Large intestine (tissue), 12 donors: Measurements from ENCODE around the gene ZBP1. TPM values are rescaled to one million over a fixed set of nuclear protein-coding genes. Genes with fewer than 3 reads are reported as not detected.

Source experiments
- DNase-seq, 2 donors: peaks; one replicate each; pipeline versions ENCODE4 v3.0.0 to v3.0.0-alpha.2; 2013
- H3K27ac ChIP-seq: one replicate; pipeline ENCODE4 v1.5.1; 2013; ENCODE audit warnings: low read length
- H3K27me3 ChIP-seq: 2 replicates; pipeline ENCODE4 v1.6.1; 2013; ENCODE audit warnings: low read length; ENCODE audit not compliant: control insufficient read depth, insufficient read depth
- H3K36me3 ChIP-seq: 2 replicates; pipeline ENCODE4 v1.6.1; 2013; ENCODE audit warnings: low read length; ENCODE audit not compliant: control insufficient read depth, insufficient read depth
- H3K4me1 ChIP-seq: one replicate; pipeline ENCODE4 v1.6.1; 2013; ENCODE audit warnings: low read length; ENCODE audit not compliant: control insufficient read depth, insufficient read depth
- H3K4me3 ChIP-seq: one replicate; pipeline ENCODE4 v1.5.1; 2013; ENCODE audit warnings: low read length
- H3K9me3 ChIP-seq: one replicate; pipeline ENCODE4 v1.6.1; 2013; ENCODE audit warnings: mild to moderate bottlenecking, low read depth, low read length, moderate library complexity; ENCODE audit not compliant: control insufficient read depth
- WGBS: methylation state at CpG from one replicate; pipeline ENCODE4 v1.1.5; 2013; ENCODE audit warnings: low lambda C conversion rate; ENCODE audit not compliant: insufficient coverage; 5-methylcytosine and 5-hydroxymethylcytosine counted together
- long read RNA-seq, 11 donors: transcript quantifications; one replicate each; lab custom pipeline, GENCODE V29; 2026
- polyA plus RNA-seq: library from polyadenylated mRNA; unstranded; fragments of 120-200 nt; gene quantifications from one replicate; pipeline ENCODE4 v1.2.1, GENCODE V29; 2013

Gene ZBP1, protein sequence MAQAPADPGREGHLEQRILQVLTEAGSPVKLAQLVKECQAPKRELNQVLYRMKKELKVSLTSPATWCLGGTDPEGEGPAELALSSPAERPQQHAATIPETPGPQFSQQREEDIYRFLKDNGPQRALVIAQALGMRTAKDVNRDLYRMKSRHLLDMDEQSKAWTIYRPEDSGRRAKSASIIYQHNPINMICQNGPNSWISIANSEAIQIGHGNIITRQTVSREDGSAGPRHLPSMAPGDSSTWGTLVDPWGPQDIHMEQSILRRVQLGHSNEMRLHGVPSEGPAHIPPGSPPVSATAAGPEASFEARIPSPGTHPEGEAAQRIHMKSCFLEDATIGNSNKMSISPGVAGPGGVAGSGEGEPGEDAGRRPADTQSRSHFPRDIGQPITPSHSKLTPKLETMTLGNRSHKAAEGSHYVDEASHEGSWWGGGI
- polyA plus RNA-seq = 0.40 TPM
- long read RNA-seq, donor 1 = 0 reads
- long read RNA-seq, donor 2, partial matches to known transcripts = 0 of 1 reads
- long read RNA-seq, donor 2, other reads (novel, unspliced or antisense) = 0 of 1 reads
- long read RNA-seq, donor 3, partial matches to known transcripts = 0 of 2 reads
- long read RNA-seq, donor 3, other reads (novel, unspliced or antisense) = 0 of 2 reads
- long read RNA-seq, donor 4 = 0 reads
- long read RNA-seq, donor 5 = 0 reads
- long read RNA-seq, donor 6 = 0 reads
- long read RNA-seq, donor 7 = 0 reads
- long read RNA-seq, donor 8 = 0 reads
- long read RNA-seq, donor 9, partial matches to known transcripts = 0 of 1 reads
- long read RNA-seq, donor 9, other reads (novel, unspliced or antisense) = 0 of 1 reads
- long read RNA-seq, donor 10 = 0 reads
- long read RNA-seq, donor 11 = 0 reads

DNA sequence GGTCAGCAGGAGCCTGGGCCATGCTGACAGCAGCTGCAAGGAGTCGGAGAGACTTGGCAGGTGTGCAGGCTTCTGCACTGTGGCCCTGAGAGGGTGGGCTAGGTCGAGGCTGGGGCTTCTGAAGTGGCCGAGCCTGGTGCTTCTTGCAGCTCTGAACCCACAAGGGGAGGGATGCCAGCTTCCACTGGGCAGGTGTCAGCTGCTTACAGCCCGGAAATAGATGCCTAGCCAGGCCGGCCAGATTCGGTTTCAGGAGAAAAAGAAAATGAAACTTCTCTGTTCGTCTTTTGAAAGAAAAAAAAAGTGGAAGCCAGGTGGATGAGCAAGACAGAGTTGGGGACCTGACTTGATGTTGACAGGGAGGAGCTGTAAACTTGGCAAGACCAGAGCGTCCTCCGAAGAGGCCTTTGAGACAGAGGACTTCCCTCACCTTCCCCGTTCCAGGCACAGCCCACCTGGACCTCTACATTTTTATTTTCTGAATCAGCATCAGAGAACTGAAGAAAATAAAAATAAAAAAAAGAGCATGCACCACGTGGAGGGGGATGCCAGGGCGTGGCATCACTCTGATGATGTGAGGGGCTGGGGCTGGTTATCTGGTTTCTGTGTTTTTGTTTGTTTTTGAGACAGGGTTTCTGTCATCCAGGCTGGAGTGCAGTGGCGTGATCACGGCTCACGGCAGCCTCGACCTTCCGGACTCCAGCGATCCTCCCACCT, at the start of gene ZBP1:
ZBP1 (minus strand) TSS at position 153 of the 717 bp plus-strand sequence; CDS start at position 22, 131 bp downstream.
- Histone ChIP-seq H3K27ac (no peak within 1 kb of the TSS), H3K4me3 (no peak within 1 kb of the TSS), H3K36me3 (no peaks in the 10 kb centered on the region), H3K9me3 (peaks cover under 1% of the 10 kb centered on the region), H3K27me3 (no peaks in the 10 kb centered on the region), H3K4me1 (peaks cover 7% of the 10 kb centered on the region)
- DNase-seq = peak in 1 of 2 donors; percentile 72
- WGBS = 28% methylated on average over 2 of the region's 18 CpGs

DNA sequence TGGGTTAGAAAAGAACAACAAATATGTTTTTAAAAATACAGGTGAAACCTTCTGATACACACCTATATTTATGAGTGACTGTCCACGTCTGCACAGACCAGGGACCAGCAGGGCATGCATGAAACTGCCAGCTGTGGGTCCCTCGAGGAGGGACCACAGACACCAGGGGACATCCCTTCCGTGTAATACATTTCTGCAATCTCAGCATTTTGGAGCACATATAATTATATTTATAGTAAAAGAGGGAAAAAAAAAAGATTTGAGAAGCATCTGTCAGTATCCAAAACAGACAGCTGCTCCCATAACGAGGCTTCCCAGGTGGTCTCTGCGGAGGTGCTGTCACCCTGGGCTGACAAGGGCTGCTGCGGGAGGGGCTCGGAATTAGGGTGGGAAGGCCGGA, 49.4 kb upstream of the ZBP1 start:
- DNase-seq = no peak
- Histone ChIP-seq H3K27ac (no peak overlapping the region), H3K9me3 (no peaks in the 10 kb centered on the region), H3K4me1 (peaks cover 2% of the 10 kb centered on the region), H3K27me3 (no peaks in the 10 kb centered on the region), H3K36me3 (no peaks in the 10 kb centered on the region), H3K4me3 (no peak overlapping the region)
- no CpG with 5 or more reads among the region's 8 CpGs for WGBS

DNA sequence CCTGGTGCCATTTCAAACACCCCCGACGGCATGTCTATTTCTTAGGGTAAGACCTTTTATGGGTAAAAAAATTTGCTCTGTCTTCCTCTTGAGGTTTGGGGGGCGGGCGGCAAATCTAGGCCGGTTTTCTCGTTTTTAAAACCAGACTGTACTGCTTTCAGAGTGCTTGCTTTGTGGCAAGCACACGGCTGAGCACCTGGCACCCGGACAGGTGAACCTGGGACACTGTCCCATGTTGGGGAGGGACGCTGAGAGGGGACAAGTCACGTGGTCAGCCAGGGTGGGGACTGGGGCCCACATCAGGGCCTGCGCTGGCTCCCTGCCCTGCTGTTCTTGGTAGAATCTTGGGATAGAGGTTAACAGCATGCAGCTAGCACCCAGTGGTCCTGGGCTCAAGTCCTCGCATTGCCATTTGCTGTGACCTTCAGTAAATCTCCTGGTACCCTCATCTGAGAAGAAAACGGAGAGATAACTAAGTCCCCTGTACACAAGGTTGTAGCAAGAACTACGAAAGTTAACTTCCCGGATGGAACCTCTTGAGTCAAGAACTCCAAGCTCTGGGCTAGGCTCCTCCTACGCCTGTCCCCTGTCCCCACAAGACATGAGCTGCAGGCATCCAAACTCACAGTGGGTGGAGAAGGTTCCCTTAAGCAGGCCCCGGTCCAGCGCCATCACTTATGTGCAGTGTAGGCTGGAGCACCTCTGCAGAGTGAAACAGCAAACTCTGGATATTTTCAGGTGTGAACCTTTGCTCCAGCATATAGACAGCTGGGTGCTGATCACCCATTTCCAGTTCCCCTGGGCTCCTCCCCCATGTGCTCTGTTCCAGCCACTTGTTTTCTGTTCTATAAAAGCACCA, 47.9 kb upstream of the ZBP1 start:
- Histone ChIP-seq H3K4me3 (no peak overlapping the region), H3K36me3 (no peaks in the 10 kb centered on the region), H3K9me3 (no peaks in the 10 kb centered on the region), H3K4me1 (peaks cover 2% of the 10 kb centered on the region), H3K27ac (no peak overlapping the region), H3K27me3 (no peaks in the 10 kb centered on the region)
- DNase-seq = peak in 1 of 2 donors; percentile 25
- WGBS = no CpG with 5 or more reads among the region's 18 CpGs

DNA sequence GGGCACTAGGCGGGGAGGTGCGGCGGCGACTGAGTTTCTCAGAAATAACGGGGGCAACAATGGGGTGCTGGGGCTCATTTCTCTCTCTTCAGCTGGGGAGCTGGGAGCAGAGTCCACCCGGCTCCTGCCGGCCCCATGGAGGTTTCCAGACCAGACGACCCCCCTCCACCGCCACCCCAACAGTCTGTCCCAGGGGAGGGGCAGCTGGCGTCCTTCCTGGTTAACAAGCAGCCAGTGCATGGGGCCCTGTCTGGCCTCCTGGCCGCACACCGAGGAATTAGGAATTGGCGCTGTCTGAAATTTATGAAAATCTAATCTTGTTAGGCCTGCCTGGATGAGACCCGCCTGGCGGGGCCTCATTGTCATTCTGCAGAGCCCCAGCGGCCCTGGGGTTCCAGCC, 47.2 kb upstream of the ZBP1 start:
- no peak for DNase-seq

DNA sequence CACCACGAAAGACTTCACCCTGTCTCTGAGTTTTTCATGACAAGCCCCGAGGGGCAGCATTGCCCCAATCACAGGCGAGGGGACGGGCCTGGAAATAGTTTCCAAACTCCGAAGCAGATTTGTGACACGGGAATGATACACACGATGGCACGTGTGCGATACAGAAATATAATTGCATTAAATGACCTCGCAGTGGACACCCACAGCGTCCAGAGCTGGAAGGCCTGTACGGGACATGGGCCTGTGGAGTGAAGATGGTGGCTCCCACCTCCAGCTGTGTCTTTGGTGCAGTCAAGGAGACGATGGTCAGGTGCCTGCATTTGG, 46.6 kb upstream of the ZBP1 start:
- no peaks in the 10 kb centered on the region for H3K9me3 ChIP-seq
- no peaks in the 10 kb centered on the region for H3K27me3 ChIP-seq
- no peaks in the 10 kb centered on the region for H3K36me3 ChIP-seq
- no CpG with 5 or more reads among the region's 13 CpGs for WGBS
- no peak for DNase-seq
- H3K4me1 ChIP-seq = peaks cover 2% of the 10 kb centered on the region
- no peak overlapping the region for H3K4me3 ChIP-seq
- H3K27ac ChIP-seq = no peak overlapping the region

More for the DNA sequence above, 47.2 kb upstream of the ZBP1 start:
- Histone ChIP-seq H3K4me1 (peaks cover 2% of the 10 kb centered on the region), H3K27ac (no peak overlapping the region), H3K9me3 (no peaks in the 10 kb centered on the region), H3K27me3 (no peaks in the 10 kb centered on the region), H3K36me3 (no peaks in the 10 kb centered on the region), H3K4me3 (no peak overlapping the region)
- WGBS = no CpG with 5 or more reads among the region's 16 CpGs

DNA sequence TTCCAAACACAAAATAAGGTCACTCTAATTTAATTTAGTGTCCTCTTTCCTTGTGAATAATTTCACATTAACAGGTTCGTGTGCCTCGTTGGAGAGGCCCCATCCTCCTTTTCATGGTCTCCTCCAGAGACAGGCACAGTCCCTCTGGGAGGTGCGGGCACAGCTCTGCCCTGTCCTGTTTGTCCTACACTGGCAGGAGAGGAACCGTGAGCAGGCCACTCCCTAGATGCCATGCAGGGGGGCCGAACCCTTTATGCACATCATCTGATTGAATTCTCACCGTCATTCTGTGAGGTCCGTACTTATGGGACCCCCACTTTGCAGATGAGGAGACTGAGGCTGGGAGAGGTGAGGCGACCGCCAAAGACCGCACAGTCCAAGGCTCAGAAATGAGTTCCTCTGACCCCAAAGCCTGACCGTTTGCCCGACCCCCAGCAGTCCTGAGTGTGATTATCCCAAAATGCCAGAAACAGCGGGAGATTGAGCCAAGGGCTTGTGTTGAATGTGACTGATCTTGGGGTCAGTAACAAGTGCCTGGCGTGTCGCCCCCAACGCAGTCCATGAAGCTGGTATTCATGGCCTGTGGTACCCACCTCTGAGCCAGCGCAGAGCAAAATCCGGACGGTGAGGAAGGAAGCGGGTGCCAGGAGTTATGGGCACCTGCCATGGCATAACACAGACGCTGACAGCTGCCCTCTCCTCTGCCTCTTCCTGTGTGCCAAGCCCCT, 46.0 kb upstream of the ZBP1 start:
- no peak overlapping the region for H3K27ac ChIP-seq
- DNase-seq = no peak
- no CpG with 5 or more reads among the region's 21 CpGs for WGBS
- H3K36me3 ChIP-seq = no peaks in the 10 kb centered on the region
- H3K9me3 ChIP-seq = no peaks in the 10 kb centered on the region
- no peak overlapping the region for H3K4me3 ChIP-seq
- no peaks in the 10 kb centered on the region for H3K27me3 ChIP-seq
- peaks cover 2% of the 10 kb centered on the region for H3K4me1 ChIP-seq

DNA sequence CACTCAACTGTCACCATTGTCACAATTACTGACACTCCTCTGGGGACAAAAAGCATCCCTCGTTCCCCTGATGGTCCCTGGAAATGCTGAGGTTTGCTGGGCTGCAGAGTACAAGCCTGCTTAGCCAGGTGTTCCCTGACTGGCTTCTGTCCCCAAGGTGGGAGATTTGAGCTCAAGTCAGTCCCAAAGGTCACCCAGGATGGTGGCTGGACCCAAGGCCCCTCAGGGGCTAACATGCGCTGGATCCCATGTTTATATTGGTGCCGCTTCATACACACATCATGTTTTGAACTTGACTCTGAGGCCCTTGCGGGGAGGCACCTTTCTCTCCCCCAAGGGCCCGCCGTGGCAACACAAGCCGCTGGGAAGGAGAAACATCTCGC, 45.4 kb upstream of the ZBP1 start:
- H3K27me3 ChIP-seq = no peaks in the 10 kb centered on the region
- DNase-seq = no peak
- no CpG with 5 or more reads among the region's 8 CpGs for WGBS
- no peak overlapping the region for H3K27ac ChIP-seq
- no peaks in the 10 kb centered on the region for H3K36me3 ChIP-seq
- no peak overlapping the region for H3K4me3 ChIP-seq
- peaks cover 2% of the 10 kb centered on the region for H3K9me3 ChIP-seq
- peaks cover 2% of the 10 kb centered on the region for H3K4me1 ChIP-seq

DNA sequence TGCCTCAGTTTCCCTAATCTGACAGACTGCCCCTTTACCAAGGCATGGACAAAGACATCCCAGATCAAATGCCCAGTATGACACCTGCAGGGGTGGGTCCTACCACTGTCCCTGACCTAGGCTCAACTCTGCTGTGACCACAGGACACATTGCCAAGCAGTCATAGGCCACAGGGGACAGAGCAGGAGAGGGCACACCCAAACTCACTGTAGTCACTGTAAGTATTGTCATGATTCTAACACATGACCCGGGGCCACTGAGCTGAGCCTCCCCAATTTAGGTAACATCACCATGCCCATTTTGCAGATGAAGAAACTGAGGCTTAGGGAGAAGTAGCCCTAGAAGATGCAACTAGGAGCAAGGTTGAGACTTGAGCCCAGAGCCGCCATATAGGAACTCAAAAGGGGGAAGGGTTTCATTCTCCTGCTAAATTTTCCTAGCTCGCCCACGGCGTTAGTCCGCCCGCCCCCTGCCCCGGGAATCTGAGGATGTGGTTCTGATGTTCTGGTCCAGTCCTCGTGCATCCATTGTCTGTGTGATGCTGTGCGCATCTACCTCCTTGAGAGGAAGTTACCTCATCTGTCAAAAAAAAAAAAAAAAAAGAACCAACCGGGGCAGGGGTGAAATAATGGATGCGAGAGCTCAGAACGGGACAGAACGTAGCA, 44.8 kb upstream of the ZBP1 start:
- DNase-seq = no peak
- no peaks in the 10 kb centered on the region for H3K27me3 ChIP-seq
- peaks cover 2% of the 10 kb centered on the region for H3K9me3 ChIP-seq
- no peak overlapping the region for H3K4me3 ChIP-seq
- no peaks in the 10 kb centered on the region for H3K36me3 ChIP-seq
- peaks cover 2% of the 10 kb centered on the region for H3K4me1 ChIP-seq
- WGBS = no CpG with 5 or more reads among the region's 14 CpGs
- no peak overlapping the region for H3K27ac ChIP-seq

DNA sequence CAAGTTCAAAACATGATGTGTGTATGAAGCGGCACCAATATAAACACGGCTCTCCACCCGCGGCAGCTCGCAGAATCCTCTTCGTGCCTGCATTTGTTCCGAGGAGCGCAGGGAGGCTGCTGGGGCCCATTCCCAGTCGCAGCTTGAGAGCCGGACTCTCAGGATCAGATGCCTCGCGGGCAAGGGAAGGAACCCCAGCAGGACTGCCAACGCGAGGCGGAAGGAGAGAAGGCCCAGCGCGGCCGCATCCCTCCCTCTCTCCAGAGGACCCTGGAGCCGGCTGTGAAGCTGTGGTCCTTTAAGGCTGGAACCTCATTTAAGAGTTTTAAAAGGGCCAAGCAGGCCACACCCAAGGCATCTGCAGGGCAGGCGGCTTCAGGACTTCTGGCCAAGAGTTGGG, 44.2 kb upstream of the ZBP1 start:
- Histone ChIP-seq H3K27ac (no peak overlapping the region), H3K4me3 (no peak overlapping the region), H3K4me1 (peaks cover 2% of the 10 kb centered on the region), H3K27me3 (no peaks in the 10 kb centered on the region), H3K36me3 (no peaks in the 10 kb centered on the region), H3K9me3 (peaks cover 2% of the 10 kb centered on the region)
- no CpG with 5 or more reads among the region's 20 CpGs for WGBS
- no peak for DNase-seq
